T-helper 1 cell (primary cell): Measurements from ENCODE around the gene SPP1.
"Not testable (repeated sequence)": the region's sequence is repeated elsewhere in the genome, so short reads cannot be mapped to it uniquely, and the experiment has no call there.

ENCODE experiments used
- DNase-seq, 5 donors: peaks; one replicate each; pipeline ENCODE4 v3.0.0-alpha.2; 2012 to 2020

SPP1 gene

DNA sequence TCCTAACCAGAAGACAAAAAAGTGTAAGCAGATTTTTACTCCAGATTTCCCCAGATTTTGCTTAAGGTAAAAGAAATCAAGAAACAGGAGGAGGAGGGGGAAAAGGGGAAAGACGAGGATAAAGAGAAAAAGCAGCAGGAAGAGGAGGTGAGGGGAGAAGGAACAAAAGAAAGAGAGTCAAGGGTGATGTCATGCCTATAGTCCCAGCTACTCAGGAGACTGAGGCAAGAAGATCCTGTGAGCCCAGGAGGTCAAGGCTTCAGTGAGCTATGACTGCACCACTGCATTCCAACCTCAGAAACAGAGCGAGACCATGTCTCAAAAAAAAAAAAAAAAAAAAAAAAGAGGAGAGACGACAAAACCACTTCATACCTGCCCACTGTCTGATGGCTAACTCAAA, 19.9 kb downstream of the SPP1 start:
- no peak for DNase-seq

DNA sequence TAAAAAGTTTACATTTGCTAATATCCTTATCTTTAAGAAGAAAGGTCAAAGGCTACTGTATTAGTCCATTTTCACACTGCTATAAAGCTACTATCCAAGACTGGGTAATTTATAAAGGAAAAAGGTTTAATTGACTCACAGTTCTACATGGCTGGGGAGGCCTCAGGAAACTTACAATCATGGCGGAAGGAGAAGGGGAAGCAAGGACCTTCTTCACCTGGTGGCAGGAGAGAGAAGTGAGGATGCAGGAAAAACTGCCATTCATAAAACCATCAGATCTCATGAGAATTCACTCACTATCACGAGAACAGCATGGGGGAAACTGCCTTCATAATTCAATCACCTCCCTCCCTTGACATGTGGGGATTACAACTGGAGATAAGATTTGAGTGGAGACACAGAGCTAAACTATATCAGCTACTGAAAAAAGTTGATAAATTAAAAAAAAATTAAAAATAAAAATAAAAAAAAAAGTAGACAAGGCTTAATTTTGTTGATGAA, 23.7 kb downstream of the SPP1 start:
- not testable (repeated sequence) for DNase-seq

DNA sequence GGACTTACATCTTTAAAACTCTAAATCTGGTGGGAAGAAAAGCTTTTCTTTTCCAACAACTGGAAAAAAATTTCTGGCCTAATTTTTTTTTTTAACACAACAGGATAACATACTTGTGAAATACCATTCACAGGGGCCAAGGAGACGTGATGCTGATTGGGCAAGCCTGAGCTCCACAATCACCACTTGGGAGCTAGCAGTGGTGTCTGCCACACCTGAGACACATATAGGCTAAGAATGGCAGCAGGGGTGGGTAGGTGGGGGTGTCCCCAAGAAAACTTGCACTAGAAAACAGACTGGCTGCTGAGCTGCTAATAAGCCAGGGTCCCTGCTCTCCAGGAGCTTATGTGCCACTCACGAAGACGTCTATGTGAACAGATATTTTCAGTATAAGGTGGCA, 26.4 kb downstream of the SPP1 start:
- no peak for DNase-seq

DNA sequence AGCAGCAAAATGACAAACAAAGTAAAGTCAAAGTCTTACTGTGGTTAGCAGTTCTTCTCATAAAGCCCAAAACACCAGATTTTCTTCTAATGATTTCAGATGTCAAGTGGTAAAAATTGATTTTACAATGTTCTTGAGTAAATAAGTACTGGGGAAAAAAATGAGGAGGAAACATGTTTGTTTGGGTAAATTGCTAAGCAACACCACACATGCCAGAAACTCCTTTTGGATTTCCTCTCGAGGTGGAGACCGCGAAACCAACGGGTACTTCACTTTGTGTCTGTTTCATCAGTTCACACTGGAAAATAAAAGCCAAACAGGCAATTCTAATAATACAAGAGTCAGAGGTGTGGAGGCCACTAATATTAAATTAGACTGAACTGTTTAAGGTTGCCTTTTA, 27.3 kb downstream of the SPP1 start:
- DNase-seq = no peak

DNA sequence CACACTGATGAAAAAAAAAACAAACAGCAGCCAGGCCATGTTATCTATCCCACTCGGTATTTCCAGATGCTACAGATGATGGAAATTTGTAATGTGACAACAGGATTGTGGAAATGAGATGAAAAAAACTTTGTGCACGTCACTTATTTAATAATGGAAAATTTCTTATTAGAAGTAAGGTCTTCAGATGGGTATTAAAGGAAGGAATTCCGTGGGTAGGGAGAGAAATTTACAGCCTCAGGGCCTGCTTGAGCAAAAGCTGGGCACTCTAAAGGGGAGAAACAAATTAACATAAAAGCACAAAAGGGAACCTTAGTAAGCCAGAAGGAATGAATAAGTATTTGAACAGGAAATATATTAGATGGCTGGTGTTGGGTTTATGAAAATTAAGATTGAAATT, 27.7 kb downstream of the SPP1 start:
- DNase-seq = no peak

DNA sequence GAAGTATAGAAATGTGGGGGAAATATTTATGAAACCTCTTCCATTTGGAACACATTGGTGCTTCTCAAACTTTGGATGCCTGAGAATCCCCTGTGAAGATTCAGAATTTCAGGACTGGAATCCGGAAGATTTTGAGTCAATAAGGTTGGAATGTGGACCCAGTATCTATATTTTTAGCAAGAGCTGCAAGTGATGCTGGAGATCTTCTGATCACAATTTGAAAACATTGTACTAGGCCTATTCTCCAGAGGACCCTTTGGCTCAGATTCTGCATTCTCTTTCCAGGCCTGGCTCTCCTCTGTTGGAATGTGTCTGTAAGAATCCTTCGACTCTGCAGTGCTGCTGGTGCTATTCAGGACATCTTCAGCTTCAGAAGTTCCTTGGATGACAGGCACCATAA, 29.6 kb downstream of the SPP1 start:
- DNase-seq = no peak

DNA sequence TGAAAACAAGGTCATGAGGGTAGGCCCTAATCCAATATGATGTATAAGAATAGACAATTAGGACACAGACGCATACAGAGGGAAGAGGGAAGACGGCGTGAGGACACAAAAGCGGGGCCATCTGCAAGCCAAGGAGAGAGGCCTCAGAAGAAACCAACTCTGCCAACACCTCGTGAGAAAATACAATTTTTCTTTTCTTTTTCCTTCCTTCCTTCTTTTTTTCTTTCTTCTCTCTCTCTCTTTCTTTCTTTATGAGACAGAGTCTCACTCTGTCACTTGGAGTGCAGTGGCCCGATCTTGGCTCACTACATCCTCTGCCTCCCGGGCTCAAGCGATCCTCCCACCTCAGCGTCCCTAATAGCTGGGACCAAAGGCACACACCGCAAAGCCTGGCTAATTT, 30.4 kb downstream of the SPP1 start:
- no peak for DNase-seq

DNA sequence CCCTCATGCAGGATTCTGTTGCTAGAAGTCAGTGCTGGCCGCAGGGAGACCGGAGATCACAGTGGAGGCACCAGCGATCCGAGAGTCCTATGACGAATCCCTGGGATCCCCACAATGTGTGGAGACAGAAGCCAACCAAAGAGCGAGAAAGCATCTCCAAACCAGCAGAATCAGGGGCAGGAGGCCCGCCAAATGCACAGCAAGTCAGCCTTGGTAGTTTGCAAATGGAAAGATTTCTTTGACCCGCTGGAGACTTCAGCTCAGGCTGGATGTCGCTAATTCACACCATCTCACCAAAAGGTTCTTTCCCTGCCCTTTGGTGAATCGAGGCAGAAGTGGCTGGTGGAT, 31.4 kb downstream of the SPP1 start:
- DNase-seq = no peak

DNA sequence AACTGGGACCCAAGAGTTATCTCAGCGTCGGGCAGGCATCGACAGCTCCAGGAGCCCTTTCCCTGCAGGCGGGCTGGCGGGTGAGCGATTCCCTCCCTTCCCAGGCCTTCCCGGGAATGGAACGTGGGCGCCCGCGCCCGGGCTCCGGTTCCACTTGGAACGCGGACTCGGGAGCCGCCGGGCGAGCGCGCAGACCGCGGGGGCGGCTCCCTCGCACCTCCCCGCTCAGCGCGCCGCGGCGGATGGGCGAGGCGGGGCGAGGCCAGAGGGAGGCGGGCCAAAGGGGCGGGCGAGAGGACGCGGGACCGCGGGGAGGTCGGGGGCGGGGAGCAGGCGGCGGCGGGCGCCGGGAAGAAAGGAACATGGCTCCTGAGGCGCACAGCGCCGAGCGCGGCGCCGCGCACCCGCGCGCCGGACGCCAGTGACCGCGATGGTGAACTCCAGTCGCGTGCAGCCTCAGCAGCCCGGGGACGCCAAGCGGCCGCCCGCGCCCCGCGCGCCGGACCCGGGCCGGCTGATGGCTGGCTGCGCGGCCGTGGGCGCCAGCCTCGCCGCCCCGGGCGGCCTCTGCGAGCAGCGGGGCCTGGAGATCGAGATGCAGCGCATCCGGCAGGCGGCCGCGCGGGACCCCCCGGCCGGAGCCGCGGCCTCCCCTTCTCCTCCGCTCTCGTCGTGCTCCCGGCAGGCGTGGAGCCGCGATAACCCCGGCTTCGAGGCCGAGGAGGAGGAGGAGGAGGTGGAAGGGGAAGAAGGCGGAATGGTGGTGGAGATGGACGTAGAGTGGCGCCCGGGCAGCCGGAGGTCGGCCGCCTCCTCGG, 32.0 kb downstream of the SPP1 start, which contains the start of gene PKD2:
PKD2 (plus strand) TSS at position 332 of the 818 bp plus-strand sequence; CDS start at position 431, 99 bp downstream.
- peak; percentile 43 to 78 (median 54) for DNase-seq

DNA sequence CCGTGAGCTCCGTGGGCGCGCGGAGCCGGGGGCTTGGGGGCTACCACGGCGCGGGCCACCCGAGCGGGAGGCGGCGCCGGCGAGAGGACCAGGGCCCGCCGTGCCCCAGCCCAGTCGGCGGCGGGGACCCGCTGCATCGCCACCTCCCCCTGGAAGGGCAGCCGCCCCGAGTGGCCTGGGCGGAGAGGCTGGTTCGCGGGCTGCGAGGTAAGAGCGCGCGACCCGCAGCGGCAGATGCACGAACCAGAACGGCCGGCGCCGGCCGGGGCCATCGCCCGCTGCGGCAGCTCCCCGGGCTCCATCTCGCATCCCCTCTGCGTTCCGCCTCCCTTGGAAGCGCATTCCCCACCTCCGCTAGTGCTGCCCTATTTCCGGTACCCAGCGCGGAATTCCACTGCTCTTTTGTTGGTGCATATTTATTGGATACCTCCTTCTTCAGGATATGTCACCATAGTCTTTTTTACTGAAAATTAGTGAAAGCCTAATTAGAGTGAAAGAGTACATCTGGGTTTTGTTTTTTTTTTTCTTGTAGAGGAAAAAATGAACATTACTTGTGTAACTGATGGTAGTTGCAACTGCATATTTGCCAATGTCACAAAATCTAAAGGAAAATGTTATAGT, 32.7 kb downstream of the SPP1 start:
- DNase-seq = peak in 2 of 5 donors; percentile 8 to 22

DNA sequence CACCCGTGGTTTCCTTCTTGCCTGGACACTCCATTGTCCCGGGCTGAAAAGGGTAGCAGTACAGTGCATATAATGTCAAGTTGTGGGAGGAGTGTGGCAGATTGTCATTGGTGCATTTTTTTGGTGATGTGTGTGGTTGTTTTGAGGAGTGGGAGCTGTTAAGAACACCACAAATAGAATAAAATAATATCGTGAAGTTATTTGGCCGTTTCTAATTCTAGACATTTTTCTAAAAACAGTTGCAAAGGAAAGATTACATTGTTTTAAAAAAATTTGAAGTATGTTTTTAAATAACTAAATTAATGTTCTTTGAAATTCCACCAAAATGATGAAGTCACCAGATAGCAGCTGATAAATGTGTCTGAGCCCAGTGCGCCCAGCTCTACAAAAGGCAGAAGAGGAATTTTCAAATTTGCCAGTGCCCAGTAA, 33.2 kb downstream of the SPP1 start:
- DNase-seq = no peak

DNA sequence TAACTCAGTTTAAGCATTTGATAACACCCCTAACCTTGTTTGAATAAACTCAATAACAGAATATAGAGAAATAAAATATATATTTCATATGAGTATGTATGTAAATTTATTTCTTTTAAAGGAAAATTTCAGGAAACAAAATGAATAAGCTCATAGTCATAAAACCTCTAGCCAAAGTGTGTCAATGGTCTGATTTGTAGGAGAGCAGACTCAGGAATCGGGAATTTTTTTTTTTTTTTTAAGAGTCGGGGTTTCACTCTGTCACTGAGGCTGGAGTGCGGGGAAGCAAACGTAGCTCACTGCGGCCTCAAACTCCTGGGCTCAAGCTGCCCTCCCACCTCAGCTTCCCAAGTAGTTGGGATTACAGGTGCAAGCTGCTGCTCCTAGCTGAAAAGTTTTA, 34.4 kb downstream of the SPP1 start:
- no peak for DNase-seq

DNA sequence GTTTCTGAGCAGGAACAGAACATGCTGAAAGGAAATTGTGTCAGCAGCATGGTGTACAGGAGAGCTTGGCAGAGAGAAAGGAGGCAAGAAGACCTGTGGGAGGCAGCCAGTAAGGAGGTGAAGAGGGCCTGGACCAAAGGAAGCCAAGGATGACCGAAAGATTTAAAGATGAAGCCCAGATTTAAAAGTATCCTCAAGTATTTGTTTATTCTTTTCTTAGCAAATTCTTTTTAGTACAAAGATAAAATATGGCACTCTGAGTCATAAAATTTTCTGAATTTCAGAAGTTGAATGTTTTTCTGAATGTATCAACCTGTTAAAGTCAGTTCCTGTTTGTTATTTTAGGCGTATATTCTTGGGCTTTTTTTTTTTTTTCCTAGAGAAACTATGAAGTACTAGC, 35.5 kb downstream of the SPP1 start:
- no peak for DNase-seq

DNA sequence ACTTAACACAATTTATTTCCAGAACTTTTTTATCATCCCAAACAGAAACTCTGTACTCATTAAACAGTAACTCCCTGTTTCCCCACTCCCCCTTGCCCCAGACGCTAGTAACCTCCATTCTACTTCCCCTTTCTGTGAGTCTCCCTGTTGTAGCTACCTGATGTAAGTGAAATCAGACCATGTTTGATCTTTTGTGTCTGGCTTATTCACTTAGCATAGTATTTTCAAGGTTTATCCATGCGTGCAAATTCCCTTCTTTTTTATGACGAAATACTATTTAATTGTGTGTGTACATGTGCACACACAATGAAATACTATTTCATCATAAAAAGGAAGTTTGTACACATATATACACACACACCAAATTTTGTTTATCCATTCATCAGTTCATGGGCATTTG, 37.1 kb downstream of the SPP1 start:
- no peak for DNase-seq

DNA sequence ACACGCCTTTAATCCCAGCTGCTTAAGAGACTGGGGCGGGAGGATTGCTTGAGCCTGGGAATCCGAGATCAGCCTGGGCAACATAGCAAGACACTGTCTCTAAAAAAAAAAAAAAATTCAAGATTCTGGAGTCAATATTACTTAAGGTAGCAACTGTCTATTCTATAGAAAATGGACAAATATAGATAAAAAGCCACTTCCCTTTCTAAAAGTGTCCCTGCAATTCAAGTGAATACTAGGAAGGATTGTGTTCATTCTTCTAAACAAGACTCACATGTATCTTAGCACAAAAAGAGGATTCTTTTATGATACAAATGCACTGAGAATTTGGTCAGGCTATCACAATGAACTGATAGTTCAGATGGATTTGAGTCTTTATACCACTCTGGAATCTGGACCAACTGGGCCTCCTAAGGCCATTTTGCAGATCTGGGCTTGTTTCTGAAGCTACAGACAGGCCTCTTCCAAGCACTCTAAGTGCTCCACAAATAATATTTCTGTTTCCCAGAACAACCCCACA, 38.9 kb downstream of the SPP1 start:
- DNase-seq = no peak

DNA sequence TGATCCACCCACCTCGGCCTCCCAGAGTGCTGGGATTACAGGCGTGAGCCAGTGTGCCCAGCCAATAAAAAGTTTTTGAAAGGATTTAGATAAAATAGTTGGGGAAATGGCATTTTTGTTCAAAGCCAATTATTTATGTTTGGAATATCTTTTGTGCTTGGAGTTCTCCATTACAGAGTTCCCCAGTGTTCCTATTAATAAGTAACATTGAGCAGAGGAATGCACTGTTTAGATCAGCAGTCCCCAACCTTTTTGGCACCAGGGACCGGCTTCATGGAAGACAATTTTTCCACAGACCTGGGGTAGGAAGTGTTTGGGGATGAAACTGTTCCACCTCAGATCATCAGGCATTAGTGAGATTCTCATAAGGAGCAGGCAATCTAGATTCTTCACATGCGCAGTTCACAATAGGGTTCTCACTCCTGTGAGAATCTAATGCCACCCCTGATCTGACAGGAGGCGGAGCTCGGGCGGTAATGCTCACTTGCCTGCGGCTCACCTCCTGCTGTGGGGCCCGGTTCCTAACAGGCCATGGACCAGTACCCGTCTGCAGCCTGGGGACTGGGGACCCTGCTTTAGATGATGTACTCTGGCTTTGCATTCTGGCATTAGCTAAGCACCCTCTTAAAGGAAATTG, 40.3 kb downstream of the SPP1 start:
- no peak for DNase-seq

DNA sequence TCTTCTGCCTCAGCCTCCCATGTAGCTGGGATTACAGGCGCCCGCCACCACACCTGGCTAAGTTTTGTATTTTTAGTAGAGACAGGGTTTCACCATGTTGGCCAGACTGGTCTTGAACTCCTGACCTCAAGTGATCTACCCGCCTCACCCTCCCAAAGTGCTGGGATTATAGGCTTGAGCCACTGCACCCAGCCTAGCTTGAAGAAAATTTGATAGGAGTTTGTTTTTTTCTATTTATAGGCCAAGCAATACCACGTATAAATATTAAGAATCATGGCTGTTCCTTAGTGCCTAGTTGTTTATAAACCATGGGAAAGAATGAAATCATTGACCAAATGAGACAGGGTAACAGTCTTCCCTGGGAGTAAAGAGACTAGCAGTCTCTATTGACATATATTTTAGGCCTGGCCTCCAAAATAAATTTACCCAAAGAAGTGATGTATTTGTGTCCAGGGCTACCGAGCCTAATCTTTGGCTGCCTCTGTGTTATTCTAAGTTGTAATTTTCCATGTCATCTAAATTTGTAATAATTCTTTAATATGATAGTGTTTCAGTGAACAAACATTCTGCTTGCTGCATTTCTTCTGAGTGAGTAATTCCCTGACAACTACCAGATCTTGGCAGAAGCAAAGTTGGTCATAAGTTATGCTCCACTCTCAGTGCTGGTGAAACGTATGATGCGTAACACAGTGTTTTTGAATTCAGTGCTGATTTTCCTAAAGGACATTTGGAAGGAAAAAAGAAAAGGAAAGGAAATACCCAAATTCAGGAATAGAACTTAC, 42.2 kb downstream of the SPP1 start:
- no peak for DNase-seq

DNA sequence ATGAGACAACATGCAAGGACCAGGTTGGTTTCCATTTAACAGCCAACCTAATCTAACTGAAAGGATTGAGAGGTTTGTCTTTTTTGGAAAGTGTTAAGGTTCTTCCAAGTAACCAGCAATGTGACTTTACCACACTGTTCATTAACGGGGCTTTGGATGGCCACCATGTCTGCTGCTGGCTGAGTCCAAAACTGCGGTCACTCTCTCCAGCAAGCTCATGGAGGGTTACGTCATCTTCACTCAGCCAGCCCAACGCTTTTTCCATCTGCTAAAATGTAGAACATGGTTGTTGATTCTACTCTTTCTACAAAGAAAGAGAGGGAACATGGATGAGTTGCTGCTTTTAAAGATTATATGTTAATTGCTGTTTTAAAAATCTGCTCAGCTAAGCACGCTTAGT, 43.0 kb downstream of the SPP1 start:
- no peak for DNase-seq

DNA sequence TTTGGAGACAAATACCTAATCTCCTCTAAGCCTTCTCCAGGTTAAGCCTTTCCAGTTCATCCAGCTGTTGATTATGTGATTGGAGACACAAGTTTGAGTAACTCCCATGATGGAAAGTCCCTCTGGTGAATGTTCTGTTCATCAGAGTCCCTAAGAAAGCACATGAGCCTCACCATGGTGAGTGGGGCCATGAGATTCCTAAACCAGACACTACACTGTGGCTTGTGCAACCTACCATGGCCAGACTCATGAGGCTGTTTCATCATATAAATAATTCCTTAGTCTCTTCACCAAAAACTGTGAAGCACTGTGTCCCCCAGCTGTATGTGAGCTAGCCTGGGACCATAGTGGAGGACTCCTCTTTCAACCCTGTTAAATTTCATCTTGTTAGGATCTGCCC, 46.3 kb downstream of the SPP1 start:
- no peak for DNase-seq

DNA sequence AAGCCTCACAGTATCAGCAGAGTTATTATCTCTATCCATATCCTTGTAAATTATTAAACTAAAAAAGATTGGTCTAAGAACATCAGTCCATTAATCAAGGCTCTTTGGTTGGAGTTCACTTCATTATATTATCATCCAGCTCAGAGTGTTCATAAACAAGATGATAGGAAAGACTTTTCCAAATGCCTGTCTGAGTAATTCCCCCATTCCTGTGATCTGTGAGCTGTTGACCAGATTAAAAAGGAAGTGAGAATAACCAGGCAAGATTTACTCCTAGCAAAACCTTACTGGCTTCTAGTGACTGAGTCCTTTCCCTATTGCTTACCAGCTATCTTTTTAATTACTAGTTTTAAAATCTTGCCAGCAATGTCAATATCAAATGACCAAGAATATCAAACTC, 46.8 kb downstream of the SPP1 start:
- DNase-seq = no peak

DNA sequence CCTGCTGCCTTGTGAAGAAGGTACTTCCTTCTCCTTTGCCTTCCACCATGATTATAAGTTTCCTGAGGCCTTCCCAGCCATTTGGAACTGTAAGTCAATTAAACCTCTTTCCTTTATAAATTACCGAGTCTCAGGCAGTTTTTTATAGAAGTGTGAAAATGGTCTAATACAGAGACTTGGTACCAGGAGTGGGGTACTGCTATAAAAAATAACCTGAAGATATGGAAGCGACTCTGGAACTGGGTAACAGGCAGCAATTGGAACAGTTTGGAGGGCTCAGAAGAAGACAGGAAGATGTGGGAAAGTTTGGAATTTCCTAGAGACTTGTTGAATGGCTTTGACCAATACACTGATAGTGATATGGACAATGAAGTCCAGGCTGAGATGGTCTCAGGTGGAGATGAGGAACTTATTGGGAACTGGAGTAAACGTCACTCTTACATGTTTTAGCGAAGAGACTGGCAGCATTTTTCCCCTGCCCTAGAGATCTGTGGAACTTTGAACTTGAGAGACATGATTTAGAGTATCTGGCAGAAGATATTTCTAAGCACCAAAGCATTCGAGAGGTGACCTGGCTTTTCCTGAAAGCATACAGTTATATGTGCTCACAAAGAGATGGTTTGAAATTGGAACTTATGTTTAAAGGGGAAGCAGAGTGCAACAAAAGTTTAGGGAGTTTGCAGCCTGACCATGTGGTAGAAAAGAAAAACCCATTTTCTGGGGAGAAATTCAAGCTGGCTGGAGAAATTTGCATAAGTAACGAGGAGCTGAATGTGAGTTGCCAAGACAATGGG, 50.6 kb downstream of the SPP1 start:
- DNase-seq = not testable (repeated sequence)
